Stimulated activated CD4-positive, alpha-beta T cell treated with anti-CD3 and anti-CD28 coated beads, Interleukin-1b, Interleukin-23, amount 100 ng/mL, for 4 hours (primary cell): ENCODE results near the gene C11orf91.
"Not testable (repeated sequence)": the region's sequence is repeated elsewhere in the genome, so short reads cannot be mapped to it uniquely, and the experiment has no call there.

Experiments used
- DNase-seq, 2 donors: peaks; one replicate each; pipeline ENCODE4 v3.0.0-alpha.2; 2020; ENCODE audit warnings: low read depth in 2 of 2

Gene C11orf91

GRCh38 chr11:33696931-33697638 is 3.5 kb downstream of the C11orf91 start:
- no peak for DNase-seq

- no peak for DNase-seq
Measured at GRCh38 chr11:33696411-33696810, 4.2 kb downstream of the C11orf91 start.

- DNase-seq = no peak
Measured at GRCh38 chr11:33695051-33695566, 5.5 kb downstream of the C11orf91 start.

- no peak for DNase-seq
Measured at GRCh38 chr11:33694346-33695050, 6.1 kb downstream of the C11orf91 start.

- DNase-seq = no peak
Measured at GRCh38 chr11:33692541-33692940, 8.1 kb downstream of the C11orf91 start.

GRCh38 chr11:33692013-33692504 is 8.6 kb downstream of the C11orf91 start:
- DNase-seq = no peak

GRCh38 chr11:33691066-33691864 is 9.4 kb downstream of the C11orf91 start:
- no peak for DNase-seq

- DNase-seq = no peak
Measured at GRCh38 chr11:33690290-33691065, 10.1 kb downstream of the C11orf91 start.

- DNase-seq = no peak
Measured at GRCh38 chr11:33689501-33689900, 11.1 kb downstream of the C11orf91 start.

- no peak for DNase-seq
Measured at GRCh38 chr11:33689085-33689484, 11.5 kb downstream of the C11orf91 start.

- DNase-seq = no peak
Measured at GRCh38 chr11:33687733-33688479, 12.7 kb downstream of the C11orf91 start.

- DNase-seq = no peak
Measured at GRCh38 chr11:33685082-33685481, 15.5 kb downstream of the C11orf91 start.

- no peak for DNase-seq
Measured at GRCh38 chr11:33684003-33684706, 16.5 kb downstream of the C11orf91 start.

- no peak for DNase-seq
Measured at GRCh38 chr11:33682446-33682845, 18.2 kb downstream of the C11orf91 start.

GRCh38 chr11:33682019-33682418 is 18.6 kb downstream of the C11orf91 start:
- no peak for DNase-seq

- DNase-seq = not testable (repeated sequence)
Measured at GRCh38 chr11:33678616-33679015, 22.0 kb downstream of the C11orf91 start.

GRCh38 chr11:33674035-33674814 is 26.4 kb downstream of the C11orf91 start:
- DNase-seq = no peak

- DNase-seq = no peak
Measured at GRCh38 chr11:33672273-33672672, 28.4 kb downstream of the C11orf91 start.
